Colonic mucosa (tissue), 4 donors: ENCODE measurements around the gene CRB2. TPM values are rescaled to one million over a fixed set of nuclear protein-coding genes. Genes with fewer than 3 reads are reported as not detected.

Source experiments
- DNase-seq: peaks from one replicate; pipeline ENCODE4 v3.0.0-alpha.2; 2020
- H3K27ac ChIP-seq: fragments of 200-600 bp; one replicate; pipeline ENCODE4 v1.8.0; 2021
- H3K27me3 ChIP-seq: fragments of 200-600 bp; one replicate; pipeline ENCODE4 v1.8.0; 2021
- H3K36me3 ChIP-seq: fragments of 200-600 bp; one replicate; pipeline ENCODE4 v1.8.0; 2021
- H3K4me1 ChIP-seq: fragments of 200-600 bp; one replicate; pipeline ENCODE4 v1.8.0; 2021; ENCODE audit warnings: mild to moderate bottlenecking
- H3K4me3 ChIP-seq: fragments of 200-600 bp; one replicate; pipeline ENCODE4 v1.8.0; 2021
- H3K9ac ChIP-seq, 2 donors: one replicate each; pipeline ENCODE4 v1.7.0; 2013; ENCODE audit warnings: control low read depth in 2 of 2, low read depth in 2 of 2, low read length in 2 of 2
- H3K9me3 ChIP-seq: fragments of 200-600 bp; one replicate; pipeline ENCODE4 v1.8.0; 2021
- CTCF ChIP-seq: fragments of 200-600 bp; IDR thresholded peaks from one replicate; pipeline ENCODE4 v1.8.0; 2022; ENCODE audit warnings: antibody characterized with exemption, mild to moderate bottlenecking
- intact Hi-C: fragments of 100-400 bp; cut with DNase I; formaldehyde crosslinking; loops from one replicate; pipeline ENCODE4 v1.14.1; 2022
- total RNA-seq, 2 donors: library from RNA; stranded (reverse); fragmentation: NEBNext Ultra II Directional in 1 of 2; extraction: Animal tissue kit (Norgen Biotek cat#: 25700) in 1 of 2; gene quantifications; one replicate each; pipeline ENCODE4 v1.2.1, GENCODE V29; 2021
- donor health status: healthy.
- donor health status: DM: no; HTN: no; CAD: no.
- donor health status: DM: no; HTN: no; CAD: no.

CRB2 gene
- total RNA-seq, 2 donors from 2014 or later, result 0.69 to 2.4 TPM

GRCh38 chr9:123423311-123423640 is 67.3 kb downstream of the CRB2 start:
- Histone ChIP-seq H3K27ac (no peak overlapping the region), H3K4me3 (no peak overlapping the region), H3K36me3 (no peaks in the 10 kb centered on the region), H3K9me3 (no peaks in the 10 kb centered on the region), H3K27me3 (no peaks in the 10 kb centered on the region), H3K9ac (no peak overlapping the region), H3K4me1 (no peaks in the 10 kb centered on the region)
- TF ChIP-seq CTCF, result no peak
- intact Hi-C loops, result no loop called here
- DNase-seq, result no peak

- intact Hi-C loops, result no loop called here
- Histone ChIP-seq H3K9ac (no peak overlapping the region), H3K4me3 (no peak overlapping the region), H3K4me1 (no peaks in the 10 kb centered on the region), H3K9me3 (no peaks in the 10 kb centered on the region), H3K27me3 (no peaks in the 10 kb centered on the region), H3K36me3 (no peaks in the 10 kb centered on the region), H3K27ac (no peak overlapping the region)
- no peak for DNase-seq
- TF ChIP-seq CTCF, result no peak
Measured at GRCh38 chr9:123424131-123424530, 68.1 kb downstream of the CRB2 start.

GRCh38 chr9:123424552-123425225 is 68.7 kb downstream of the CRB2 start:
- Histone ChIP-seq H3K27ac (no peak overlapping the region), H3K36me3 (no peaks in the 10 kb centered on the region), H3K4me1 (no peaks in the 10 kb centered on the region), H3K27me3 (no peaks in the 10 kb centered on the region), H3K9me3 (no peaks in the 10 kb centered on the region), H3K9ac (no peak overlapping the region), H3K4me3 (no peak overlapping the region)
- intact Hi-C loops, result no loop called here
- no peak for DNase-seq
- TF ChIP-seq CTCF, result no peak

GRCh38 chr9:123425261-123425821 is 69.3 kb downstream of the CRB2 start:
- no peaks in the 10 kb centered on the region for H3K27me3 ChIP-seq
- no peak for TF ChIP-seq CTCF
- intact Hi-C loops, result no loop called here
- H3K4me3 ChIP-seq, result no peak overlapping the region
- no peak overlapping the region for H3K9ac ChIP-seq
- no peaks in the 10 kb centered on the region for H3K4me1 ChIP-seq
- H3K27ac ChIP-seq, result no peak overlapping the region
- H3K9me3 ChIP-seq, result no peaks in the 10 kb centered on the region
- DNase-seq, result no peak
- no peaks in the 10 kb centered on the region for H3K36me3 ChIP-seq

GRCh38 chr9:123425836-123426365 is 69.9 kb downstream of the CRB2 start:
- H3K4me3 ChIP-seq, result no peak overlapping the region
- H3K27me3 ChIP-seq, result no peaks in the 10 kb centered on the region
- no peak overlapping the region for H3K9ac ChIP-seq
- H3K27ac ChIP-seq, result no peak overlapping the region
- H3K36me3 ChIP-seq, result no peaks in the 10 kb centered on the region
- intact Hi-C loops, result no loop called here
- no peaks in the 10 kb centered on the region for H3K4me1 ChIP-seq
- DNase-seq, result no peak
- TF ChIP-seq CTCF, result no peak
- no peaks in the 10 kb centered on the region for H3K9me3 ChIP-seq
